Measurements from ENCODE around the gene PCAT6.

PCAT6 gene

DNA sequence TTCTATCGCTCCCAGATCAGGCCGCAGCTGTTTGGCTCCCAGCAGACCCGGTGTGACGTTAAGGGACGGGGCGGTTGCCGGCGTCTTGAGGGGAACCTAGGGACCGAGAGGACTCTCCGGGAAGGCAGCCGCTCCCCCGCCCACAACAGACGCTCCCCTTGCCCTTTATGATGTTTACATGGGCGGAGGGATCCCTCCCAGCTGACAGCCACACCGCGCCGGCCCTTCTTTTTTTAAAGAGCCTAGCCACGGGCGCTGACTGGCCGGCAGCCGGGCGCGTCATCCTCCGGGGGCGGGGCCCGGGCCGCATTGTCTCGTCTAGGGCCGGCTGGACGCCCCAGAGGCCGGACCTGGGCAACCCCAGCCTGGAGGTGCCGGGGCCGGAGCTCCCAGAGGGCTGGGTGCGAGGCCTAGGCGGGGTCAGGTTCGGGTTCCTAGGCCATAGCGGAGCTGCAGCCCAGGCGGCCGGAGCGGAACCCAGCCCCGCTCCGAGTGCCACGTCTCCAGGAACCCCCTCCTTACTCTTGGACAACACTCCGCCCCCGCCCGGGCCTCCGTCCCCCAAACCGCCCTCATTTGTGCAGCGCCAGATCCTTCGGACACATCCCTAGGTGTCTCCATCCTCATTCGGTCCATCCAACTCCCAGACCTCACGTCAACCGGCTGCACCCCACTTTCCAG is at the start of gene PCAT6:
TSS of gene PCAT6 (plus strand) at position 340 of the 681 bp plus-strand sequence.
- TF ChIP-seq, protein P1, sequence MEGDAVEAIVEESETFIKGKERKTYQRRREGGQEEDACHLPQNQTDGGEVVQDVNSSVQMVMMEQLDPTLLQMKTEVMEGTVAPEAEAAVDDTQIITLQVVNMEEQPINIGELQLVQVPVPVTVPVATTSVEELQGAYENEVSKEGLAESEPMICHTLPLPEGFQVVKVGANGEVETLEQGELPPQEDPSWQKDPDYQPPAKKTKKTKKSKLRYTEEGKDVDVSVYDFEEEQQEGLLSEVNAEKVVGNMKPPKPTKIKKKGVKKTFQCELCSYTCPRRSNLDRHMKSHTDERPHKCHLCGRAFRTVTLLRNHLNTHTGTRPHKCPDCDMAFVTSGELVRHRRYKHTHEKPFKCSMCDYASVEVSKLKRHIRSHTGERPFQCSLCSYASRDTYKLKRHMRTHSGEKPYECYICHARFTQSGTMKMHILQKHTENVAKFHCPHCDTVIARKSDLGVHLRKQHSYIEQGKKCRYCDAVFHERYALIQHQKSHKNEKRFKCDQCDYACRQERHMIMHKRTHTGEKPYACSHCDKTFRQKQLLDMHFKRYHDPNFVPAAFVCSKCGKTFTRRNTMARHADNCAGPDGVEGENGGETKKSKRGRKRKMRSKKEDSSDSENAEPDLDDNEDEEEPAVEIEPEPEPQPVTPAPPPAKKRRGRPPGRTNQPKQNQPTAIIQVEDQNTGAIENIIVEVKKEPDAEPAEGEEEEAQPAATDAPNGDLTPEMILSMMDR (IDR thresholded peaks at IDR 0.05) = no peak

DNA sequence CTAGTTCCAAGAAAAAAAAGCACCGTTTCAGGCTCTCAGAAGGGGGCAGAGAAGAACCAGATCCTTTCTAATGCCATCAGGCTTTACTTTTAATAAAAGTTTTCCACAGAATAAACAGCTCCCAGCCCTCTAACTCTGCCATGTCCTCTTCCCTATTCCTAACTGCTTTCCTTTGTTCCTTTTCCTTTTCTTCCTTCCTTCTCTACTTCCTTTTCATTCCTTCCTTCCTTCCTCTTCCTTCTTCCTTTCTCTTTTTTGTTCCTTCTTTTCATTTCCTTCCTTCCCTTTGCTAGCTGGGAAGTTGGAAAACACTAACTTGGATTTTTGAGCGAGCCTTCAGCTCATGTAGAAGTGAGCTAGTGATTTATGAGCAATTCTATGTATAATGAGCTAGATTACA is 48.7 kb upstream of the PCAT6 start:
- TF ChIP-seq, protein P1 (IDR thresholded peaks at IDR 0.05) = no peak

DNA sequence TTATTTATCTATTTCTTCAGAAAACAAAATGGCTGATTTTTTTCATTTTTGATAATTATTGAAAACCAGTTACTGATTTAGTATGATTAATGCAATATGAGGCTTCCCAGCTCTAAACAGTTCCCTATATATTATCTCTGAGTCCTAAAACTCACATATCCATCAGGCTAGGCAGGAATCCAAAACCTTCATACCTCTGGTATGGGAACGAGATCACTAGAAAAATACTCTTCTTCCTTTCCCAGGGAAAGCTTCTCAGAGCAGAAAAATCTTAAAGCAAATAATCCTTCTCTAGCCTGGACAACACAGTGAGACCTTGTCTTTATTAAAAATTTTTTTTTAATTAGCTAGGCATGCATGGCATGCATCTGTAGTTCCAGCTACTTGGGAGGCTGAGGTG is 45.0 kb upstream of the PCAT6 start:
- TF ChIP-seq, protein P1 (IDR thresholded peaks at IDR 0.05) = no peak

DNA sequence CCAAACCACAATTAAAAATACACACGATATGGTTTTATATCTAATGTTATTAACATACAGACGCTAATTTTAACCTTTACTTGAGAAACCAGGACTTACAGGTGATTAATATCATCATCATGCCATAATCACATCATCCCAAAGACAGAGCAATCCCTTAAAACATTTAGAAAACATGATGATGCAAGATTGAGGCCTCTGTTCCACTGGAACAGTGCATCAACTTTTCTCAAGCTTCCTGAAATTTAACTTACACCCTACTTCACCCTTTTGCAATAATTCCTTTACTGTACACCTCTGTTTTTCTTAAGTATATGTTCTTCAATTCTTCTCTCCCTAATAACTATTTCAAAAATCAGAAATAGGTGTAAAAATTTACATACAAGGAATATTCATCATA is 40.6 kb upstream of the PCAT6 start:
- TF ChIP-seq, protein P1 (IDR thresholded peaks at IDR 0.05) = no peak

DNA sequence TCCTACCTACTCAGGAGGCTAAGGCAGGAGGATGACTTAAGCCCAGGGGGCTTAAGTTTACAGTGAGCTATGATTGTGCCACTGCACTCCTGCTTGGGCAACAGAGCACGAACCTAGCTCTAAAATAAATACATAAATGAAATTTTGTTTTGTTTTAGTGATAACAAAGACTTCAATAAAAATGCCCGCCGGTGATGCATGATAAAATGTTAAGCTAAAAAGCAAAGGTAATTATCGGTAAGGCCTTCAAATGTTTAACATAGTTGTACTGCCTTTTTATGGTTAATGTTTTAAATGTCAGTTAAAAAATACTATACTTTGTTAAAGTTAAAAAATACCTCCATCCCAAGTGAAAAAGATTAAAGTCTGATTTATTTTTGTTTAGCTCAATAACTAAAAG is 29.6 kb upstream of the PCAT6 start:
- TF ChIP-seq, protein P1 (IDR thresholded peaks at IDR 0.05) = no peak

DNA sequence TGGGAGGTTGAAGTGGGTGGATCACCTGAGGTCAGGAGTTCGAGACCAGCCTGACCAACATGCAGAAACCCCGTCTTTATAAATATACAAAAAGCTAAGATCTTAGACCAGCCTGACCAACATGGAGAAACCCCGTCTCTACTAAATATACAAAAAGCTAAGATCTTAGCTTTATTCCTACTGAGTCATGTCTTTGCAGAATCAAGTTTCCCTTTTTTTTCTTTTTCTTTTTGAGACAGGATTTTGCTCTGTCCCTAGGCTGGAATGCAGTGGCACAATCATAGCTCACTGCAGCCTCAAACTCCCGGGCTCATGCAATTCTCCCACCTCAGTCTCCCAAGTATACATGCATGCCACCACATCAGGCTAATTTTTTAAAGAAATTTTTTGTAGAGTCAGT is 23.9 kb upstream of the PCAT6 start:
- TF ChIP-seq, protein P1 (IDR thresholded peaks at IDR 0.05) = no peak

DNA sequence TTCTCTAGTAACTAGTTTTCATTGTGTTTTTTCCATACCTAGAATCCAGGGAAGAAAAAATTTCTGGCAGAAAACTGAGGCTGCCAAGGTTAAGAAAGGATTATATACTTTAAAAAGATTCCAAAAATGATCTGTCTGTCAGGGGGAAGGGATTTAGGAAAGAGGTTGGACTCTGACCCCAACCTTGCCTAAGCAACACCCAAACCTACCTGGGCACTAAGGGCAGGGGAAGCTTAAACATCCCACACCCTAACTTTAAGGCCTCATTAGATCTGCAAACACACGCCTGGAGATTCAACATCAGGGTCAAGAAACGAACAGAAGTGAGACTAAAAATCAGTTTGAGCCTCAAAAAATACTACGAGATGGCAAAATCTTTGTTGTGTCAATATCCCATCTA is 22.0 kb upstream of the PCAT6 start:
- TF ChIP-seq, protein P1 (IDR thresholded peaks at IDR 0.05) = no peak
